NCI-H82 treated with DMSO at 0.1 percent for 48 hours (cell line): Measurements from ENCODE around the gene CNTFR.

Experiments used
- DNase-seq: peaks from one replicate; lab custom pipeline; 2025; ENCODE audit not compliant: unreplicated experiment; lab: John Stamatoyannopoulos, UW

CNTFR gene

DNA sequence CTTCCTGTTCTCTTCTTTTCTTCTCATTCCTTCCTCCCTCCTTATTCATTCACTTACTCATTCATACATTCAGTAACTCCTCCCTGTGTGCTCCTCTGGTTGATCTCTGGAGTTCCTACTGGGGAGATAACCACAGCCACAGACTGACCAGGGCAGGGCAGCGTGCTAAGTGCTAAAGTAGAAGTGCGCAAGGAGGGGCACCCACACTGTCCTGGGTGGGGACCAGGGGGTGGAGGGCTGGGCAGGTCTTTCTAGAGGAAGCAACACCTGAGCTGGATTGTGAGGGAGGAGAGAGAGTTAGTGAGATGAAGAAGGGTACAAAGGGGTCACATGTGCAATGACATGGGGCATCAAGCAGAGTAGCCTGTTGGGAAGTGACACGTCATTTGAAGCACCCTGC is 80.6 kb downstream of the CNTFR start:
- DNase-seq = no peak

DNA sequence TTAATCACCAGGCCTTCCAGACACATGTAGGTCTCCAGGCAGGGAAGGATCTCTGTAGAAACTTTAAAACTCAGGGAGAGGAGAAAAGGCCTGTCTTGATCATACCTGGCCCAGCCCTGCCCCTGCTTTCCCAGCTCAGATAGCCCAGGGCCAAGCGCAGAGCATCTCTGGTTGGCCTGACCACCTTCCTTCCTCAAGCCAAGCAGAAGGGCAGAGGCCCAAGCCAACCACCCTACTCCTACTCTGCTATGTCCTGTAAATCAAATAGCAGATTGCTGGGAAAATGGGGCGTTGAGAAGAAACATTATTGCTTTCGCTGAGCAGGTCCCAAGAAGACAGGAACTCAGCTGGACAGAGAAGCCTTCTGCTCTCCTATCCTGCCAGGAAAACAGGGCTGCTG is 81.1 kb downstream of the CNTFR start:
- no peak for DNase-seq

DNA sequence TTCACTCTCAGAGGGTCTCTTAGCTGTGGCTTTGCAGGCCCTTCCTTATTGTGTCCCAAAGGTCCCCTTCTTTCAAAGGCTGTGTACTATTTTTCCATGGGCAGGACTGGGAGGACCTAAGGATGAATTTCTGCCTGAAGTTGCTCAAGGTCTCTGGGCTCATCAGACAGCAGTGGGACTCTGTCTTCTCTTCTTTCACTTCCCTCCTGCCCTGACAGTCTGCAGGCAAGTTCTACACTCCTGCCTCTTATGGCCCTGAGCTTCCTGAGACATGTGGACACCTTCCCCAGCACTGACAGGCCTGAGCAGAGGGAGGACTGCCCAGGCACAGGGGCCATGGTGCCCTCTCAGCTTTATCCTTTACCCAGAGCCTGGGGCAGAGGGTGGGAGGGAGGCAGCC is 81.6 kb downstream of the CNTFR start:
- DNase-seq = no peak

DNA sequence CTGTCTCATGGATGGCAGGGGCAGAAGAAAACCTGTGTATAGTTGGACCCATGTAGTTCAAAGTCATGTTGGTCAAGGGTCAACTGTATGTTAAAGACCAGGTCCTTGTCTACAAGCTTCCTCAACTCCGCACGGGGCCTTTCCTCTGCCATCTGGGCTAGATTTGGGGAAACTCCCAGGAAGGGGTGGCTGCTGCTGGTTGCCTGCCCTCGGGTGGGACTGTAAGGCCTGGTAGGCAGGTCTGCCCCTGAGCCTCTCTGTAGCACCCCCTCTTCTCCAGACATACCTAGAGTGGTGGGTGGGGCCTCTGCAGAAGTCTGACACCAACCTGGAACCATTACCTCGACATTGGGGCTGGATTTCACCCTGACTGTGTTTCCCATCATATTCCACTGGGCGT is 82.0 kb downstream of the CNTFR start:
- DNase-seq = no peak

DNA sequence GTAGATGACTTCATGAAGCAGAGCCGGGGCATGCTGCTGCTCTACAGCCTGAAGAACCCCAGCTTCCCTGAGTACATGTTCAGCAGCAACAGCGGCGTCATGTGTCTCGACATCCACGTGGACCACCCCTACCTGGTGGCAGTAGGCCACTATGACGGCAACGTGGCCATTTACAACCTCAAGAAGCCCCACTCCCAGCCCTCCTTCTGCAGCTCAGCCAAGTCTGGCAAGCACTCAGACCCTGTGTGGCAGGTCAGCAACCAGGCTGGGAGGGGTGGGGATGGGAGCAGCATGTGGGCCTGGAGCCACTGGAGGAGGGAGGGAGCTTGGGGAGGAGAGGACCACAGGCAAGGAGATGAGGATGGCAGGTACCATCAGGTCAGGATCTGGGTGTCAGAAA is 82.9 kb downstream of the CNTFR start:
- DNase-seq = no peak

DNA sequence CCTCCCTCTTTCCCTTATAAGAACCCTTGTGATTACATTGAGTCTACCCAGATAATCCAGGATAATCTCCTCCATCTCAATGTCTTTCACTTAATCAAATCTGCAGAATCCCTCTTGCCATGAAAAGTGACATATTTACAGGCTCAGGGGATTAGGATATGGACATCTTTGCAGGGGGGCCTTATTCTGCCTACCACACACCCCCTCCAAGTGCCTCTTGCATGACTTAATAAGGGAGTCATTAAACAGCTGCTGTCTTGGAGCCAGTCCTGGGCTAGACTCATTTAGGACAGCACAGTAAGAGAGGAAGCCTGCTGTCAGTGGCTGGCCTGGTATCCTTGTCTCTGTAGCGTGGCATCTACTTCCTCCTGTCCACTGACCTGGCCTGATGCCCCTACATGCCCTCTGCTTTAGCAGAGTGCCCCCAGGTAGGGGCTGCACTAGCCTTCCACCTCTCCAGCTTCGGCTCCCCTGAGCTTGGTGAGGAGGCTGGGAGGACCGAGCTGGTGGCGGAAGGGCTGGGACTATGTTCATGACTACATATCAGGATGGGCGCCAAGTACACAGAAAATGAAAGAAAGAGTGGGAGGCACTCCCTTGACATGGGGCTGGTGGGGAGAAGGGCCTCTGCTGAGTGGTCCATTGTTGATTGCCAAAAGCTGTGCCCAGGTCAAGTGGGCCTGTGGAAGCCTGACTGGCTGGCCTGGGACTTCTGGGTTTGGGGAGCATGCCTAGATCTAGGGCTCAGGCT is 84.0 kb downstream of the CNTFR start:
- peak; percentile 95 for DNase-seq

DNA sequence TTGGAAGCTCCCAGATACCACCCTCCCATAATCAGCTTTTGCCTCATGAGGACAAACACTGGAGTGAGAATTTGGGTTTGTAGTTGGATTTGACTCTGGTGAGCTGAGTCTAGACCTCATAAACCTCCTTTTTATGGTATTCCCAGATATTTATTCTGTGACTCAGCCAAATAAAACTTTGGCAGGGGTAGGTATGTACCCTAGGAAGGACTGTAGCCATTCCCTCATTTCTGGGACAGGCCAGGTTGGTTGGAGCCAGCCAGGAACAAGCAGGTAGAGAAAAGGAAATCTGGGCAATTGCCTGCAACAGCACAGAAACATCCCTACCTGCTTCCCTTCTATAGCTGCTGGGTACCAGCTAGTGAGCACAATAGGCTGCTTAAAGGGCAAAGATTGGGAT is 86.1 kb downstream of the CNTFR start:
- DNase-seq = no peak

DNA sequence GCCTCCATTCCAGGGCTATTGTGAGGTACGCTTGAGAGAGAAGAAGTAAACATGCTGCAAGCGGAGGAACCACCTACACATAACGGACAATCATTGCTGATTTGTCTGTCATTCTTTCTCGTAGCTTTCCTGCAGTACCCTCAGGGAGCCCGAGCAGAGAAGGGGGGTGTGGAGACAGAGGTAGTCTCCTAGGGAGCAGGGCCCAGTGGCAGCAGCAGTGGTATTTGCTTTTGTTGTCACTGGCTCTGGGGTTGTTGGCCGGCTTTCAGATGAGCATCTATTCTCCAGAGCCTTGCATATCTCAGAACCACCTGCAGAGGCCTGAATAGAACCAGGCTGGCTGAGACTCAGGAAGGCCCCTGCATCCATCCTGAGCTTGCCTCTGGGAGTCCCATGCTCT is 86.6 kb downstream of the CNTFR start:
- DNase-seq = no peak

DNA sequence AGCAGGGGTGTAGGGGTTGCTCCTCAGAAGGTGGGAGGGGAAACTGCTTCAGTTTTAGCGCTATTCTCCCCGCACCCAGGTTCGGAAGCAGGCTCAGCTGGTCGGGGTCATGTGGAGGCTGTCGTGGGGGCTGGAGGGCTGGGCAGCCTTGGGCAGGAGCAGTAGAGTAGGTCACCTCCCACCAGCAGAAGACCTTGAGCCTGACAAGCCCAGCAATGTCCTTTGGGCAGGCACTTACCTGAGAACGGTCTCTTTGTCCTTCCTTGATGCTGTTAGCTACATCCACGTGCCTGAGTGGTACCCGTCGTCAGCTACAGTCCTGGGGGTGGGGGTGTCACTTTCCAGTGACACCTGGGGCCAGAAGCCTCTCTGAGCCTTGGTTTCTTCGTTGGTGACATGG is 87.1 kb downstream of the CNTFR start:
- no peak for DNase-seq

DNA sequence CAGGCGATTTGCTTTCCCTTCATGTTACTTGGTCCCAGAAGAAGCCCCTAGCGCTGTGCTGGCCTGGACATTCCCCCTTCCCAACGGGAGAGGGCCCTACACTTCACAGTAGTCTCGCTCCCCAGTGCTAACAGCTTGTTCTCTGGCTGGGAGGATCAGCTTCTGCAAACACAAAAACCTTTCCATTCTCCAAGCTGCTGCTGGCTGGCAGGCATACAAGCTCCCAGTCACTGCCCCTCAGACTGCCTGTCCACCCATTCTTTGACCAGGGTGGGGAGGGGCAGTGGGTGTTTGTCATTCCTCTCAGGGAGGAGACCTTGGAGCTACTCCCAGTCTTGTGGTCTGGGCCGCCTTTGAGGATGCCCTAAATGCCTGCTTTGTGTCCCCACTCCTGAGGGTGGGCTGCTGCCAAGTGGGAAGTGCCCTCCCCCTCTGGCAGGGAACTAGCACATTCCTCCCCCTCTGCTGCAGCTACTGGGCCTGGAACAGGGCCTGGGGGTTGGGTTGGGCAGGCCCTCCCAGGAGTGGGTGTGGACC is 87.6 kb downstream of the CNTFR start:
- no peak for DNase-seq
